HG02970 (cell line): ENCODE measurements around the gene HNF1B.

ENCODE experiments used
- ATAC-seq: cut with Tn5 transposase; IDR thresholded peaks from one replicate; pipeline ENCODE4 v1.9.1; 2021; ENCODE audit warnings: mild to moderate bottlenecking, moderate library complexity, moderate number of reproducible peaks; ENCODE audit not compliant: unreplicated experiment, low FRiP score

The HNF1B gene

DNA sequence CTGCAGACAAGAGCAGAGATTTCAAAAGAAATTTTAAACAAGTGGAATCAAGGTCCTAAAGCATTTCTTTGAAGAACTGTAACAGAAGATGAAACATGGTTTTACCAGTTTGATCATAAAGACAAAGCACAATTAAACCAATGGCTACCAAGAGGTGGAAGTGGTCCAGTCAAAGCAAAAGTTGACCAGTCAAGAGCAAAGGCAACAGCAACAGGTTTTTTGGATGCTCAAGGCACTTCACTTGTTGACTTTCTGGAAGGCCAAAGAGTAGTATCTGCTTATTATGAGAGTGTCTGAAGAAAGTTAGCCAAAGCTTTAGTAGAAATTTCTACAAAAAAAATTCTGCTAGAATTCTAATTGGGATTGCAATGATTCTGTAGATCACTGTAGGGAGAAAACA lies 106.9 kb downstream of the HNF1B start:
- no peak for ATAC-seq
